K562 (cell line): ENCODE measurements around the gene NUAK1. TPM values are rescaled to one million over a fixed set of nuclear protein-coding genes. Genes with fewer than 3 reads are reported as not detected.

ENCODE experiments used
- ATAC-seq: fragments of 200-7000 bp; cut with Tn5 transposase; 3 replicates; pipeline ENCODE4 v1.9.1; 2020; ENCODE audit warnings: moderate library complexity
- BruUV-seq: library from RNA; stranded (reverse); fragments of 400-500 nt; replicated peaks from 2 replicates; lab custom pipeline; 2021; lab: Mats Ljungman, UMichigan
- CTCF ChIA-PET: fragments of 300-600 bp; formaldehyde crosslinking; extraction: SDS; loops from one replicate; lab custom pipeline; 2021; ENCODE audit warnings: low intra/inter-chr PET ratio; lab: Yijun Ruan, JAX
- POLR2A ChIA-PET: fragments of 300-600, 350-650 bp; sonication (Branson Sonifier 250); formaldehyde crosslinking; extraction: SDS; loops from one replicate; lab custom pipeline; 2021; ENCODE audit warnings: antibody characterized with exemption, inconsistent platforms; lab: Yijun Ruan, JAX
- DNase-seq, 4 experiments: peaks; one replicate each; pipeline versions ENCODE4 v3.0.0 to v3.0.0-alpha.2; 2011 to 2018; ENCODE audit warnings: low spot score in 3 of 4, mixed read lengths in 3 of 4; ENCODE audit errors: extremely low read depth in 1 of 4
- FAIRE-seq: peaks from 2 replicates; lab custom pipeline; 2011; peaks lifted over from hg19 to GRCh38; lab: Jason Lieb, UNC
- H2AFZ ChIP-seq: 2 replicates; pipeline ENCODE4 v1.6.0; 2011; ENCODE audit warnings: low read depth, low read length, control low read depth, inconsistent platforms
- H3K27ac ChIP-seq: fragments of 200-600 bp; 3 replicates; pipeline ENCODE4 v1.8.0; 2011; ENCODE audit warnings: low read depth, mild to moderate bottlenecking, control low read depth, inconsistent platforms, low read length, moderate library complexity, mixed read lengths; ENCODE audit errors: extremely low read depth
- H3K27me3 ChIP-seq, 2 experiments: fragments of 300-600 bp in 1 of 2; 2 replicates in 1 of 2; 3 replicates in 1 of 2; pipeline versions ENCODE4 v1.6.0 to v1.8.0; 2011; ENCODE audit warnings: inconsistent platforms in 2 of 2, low read length in 2 of 2, mild to moderate bottlenecking in 1 of 2, mixed read lengths in 1 of 2, moderate library complexity in 1 of 2; ENCODE audit not compliant: control insufficient read depth in 2 of 2, insufficient read depth in 2 of 2
- H3K36me3 ChIP-seq: fragments of 300-600 bp; 3 replicates; pipeline ENCODE4 v1.8.0; 2011; ENCODE audit warnings: mild to moderate bottlenecking, low read length, inconsistent platforms; ENCODE audit not compliant: control insufficient read depth, insufficient read depth
- H3K4me1 ChIP-seq, 2 experiments: fragments of 200-600 bp in 1 of 2; replicated peaks in 1 of 2; 2 replicates in 1 of 2; 3 replicates in 1 of 2; pipeline versions ENCODE4 v1.5.1 to v1.8.0; 2011; ENCODE audit warnings: inconsistent platforms in 2 of 2, low read length in 2 of 2, mild to moderate bottlenecking in 1 of 2, mixed read lengths in 1 of 2, moderate library complexity in 1 of 2; ENCODE audit not compliant: control insufficient read depth in 2 of 2, insufficient read depth in 2 of 2
- H3K4me2 ChIP-seq: 2 replicates; pipeline ENCODE4 v1.6.1; 2011; ENCODE audit warnings: low read length, control low read depth, inconsistent platforms, mixed read lengths; ENCODE audit not compliant: insufficient read depth
- H3K4me3 ChIP-seq: fragments of 200-600 bp; sonication (generic), shearing (Covaris generic); 2 replicates; pipeline ENCODE4 v1.5.1; 2016; ENCODE audit warnings: control low read depth, inconsistent platforms
- H3K79me2 ChIP-seq: fragments of 200-600 bp; 3 replicates; pipeline ENCODE4 v1.8.0; 2011; ENCODE audit warnings: low read length, inconsistent platforms; ENCODE audit not compliant: control insufficient read depth, insufficient read depth
- H3K9ac ChIP-seq, 2 experiments: 2 replicates each; pipeline versions ENCODE4 v1.6.0 to v1.6.1; 2011; ENCODE audit warnings: low read depth in 2 of 2, low read length in 2 of 2, control low read depth in 1 of 2, inconsistent platforms in 1 of 2, mild to moderate bottlenecking in 1 of 2, mixed read lengths in 1 of 2; ENCODE audit not compliant: insufficient read depth in 1 of 2
- H3K9me1 ChIP-seq: one replicate; pipeline ENCODE4 v1.6.0; 2011; ENCODE audit warnings: inconsistent platforms, mild to moderate bottlenecking, low read length, moderate library complexity; ENCODE audit not compliant: control insufficient read depth, insufficient read depth
- H3K9me3 ChIP-seq: replicated peaks from 2 replicates; pipeline ENCODE4 v1.5.1; 2011; ENCODE audit warnings: low read depth, low read length, inconsistent platforms; ENCODE audit not compliant: control insufficient read depth, insufficient read depth
- H4K20me1 ChIP-seq: replicated peaks from 2 replicates; pipeline ENCODE4 v1.6.1; 2011; ENCODE audit warnings: low read length, inconsistent platforms, mixed read lengths; ENCODE audit not compliant: control insufficient read depth, insufficient read depth
- DACH1 ChIP-seq: fragments of 450-650 bp; IDR thresholded peaks from 2 replicates; pipeline ENCODE4 v1.6.1; 2018; ENCODE audit not compliant: partially characterized antibody
- E2F3 ChIP-seq: fragments of 250-450 bp; sonication (Bioruptor Pico); IDR thresholded peaks from 2 replicates; pipeline ENCODE4 v1.4.0; 2020; ENCODE audit warnings: mild to moderate bottlenecking
- EP400 ChIP-seq: fragments of 450-650 bp; IDR thresholded peaks from 2 replicates; pipeline ENCODE4 v1.6.1; 2017; ENCODE audit warnings: antibody characterized with exemption, mild to moderate bottlenecking, moderate library complexity
- ESRRB ChIP-seq: fragments of 250-450 bp; sonication (Bioruptor Pico); IDR thresholded peaks from 2 replicates; pipeline ENCODE4 v1.5.0; 2020; ENCODE audit warnings: mild to moderate bottlenecking, moderate library complexity, borderline replicate concordance
- ETS2 ChIP-seq: IDR thresholded peaks from 2 replicates; pipeline ENCODE4 v1.6.1; 2016; ENCODE audit warnings: borderline replicate concordance, missing genetic modification characterization, mild to moderate bottlenecking, moderate library complexity, missing compliant biosample characterization; ENCODE audit not compliant: poor library complexity, severe bottlenecking
- FUS ChIP-seq: fragments of 200-400 bp; formaldehyde crosslinking; optimal IDR thresholded peaks from 2 replicates; pipeline ENCODE3; 2017; ENCODE audit warnings: low read depth, low read length
- GATA2 ChIP-seq: sonication (generic); formaldehyde crosslinking; IDR thresholded peaks from 2 replicates; pipeline ENCODE4 v1.4.0; 2020; ENCODE audit warnings: mild to moderate bottlenecking, missing genetic modification reagents
- HMGN3 ChIP-seq: IDR thresholded peaks from 2 replicates; pipeline ENCODE4 v1.6.1; 2011; ENCODE audit warnings: borderline replicate concordance, low read depth, mild to moderate bottlenecking, mixed read lengths, low read length; ENCODE audit not compliant: insufficient read length; ENCODE audit errors: extremely low read depth
- RBM15 ChIP-seq: fragments of 200-400 bp; formaldehyde crosslinking; IDR thresholded peaks from 2 replicates; pipeline ENCODE4 v1.6.1; 2018; ENCODE audit warnings: mild to moderate bottlenecking, low read length, moderate library complexity; ENCODE audit not compliant: insufficient read depth
- SPI1 ChIP-seq: IDR thresholded peaks from 2 replicates; pipeline ENCODE4 v1.6.1; 2011; ENCODE audit warnings: low read depth, low read length, control low read depth, borderline replicate concordance
- ZC3H4 ChIP-seq: sonication (generic); formaldehyde crosslinking; IDR thresholded peaks from 2 replicates; pipeline ENCODE4 v1.9.0; 2021; ENCODE audit warnings: missing genetic modification reagents, borderline replicate concordance
- ZFP1 ChIP-seq: fragments of 450-650 bp; formaldehyde crosslinking; IDR thresholded peaks from 2 replicates; pipeline ENCODE4 v1.4.0; 2020; ENCODE audit warnings: mild to moderate bottlenecking, mixed read lengths
- WGBS: fragments of 100-300 bp; shearing (Covaris generic); methylation state at CpG from one replicate; pipeline ENCODE4 v1.1.6; 2016; ENCODE audit warnings: low coverage, mixed read lengths; ENCODE audit not compliant: insufficient coverage; ENCODE audit errors: missing lambda C conversion rate; 5-methylcytosine and 5-hydroxymethylcytosine counted together
- in situ Hi-C: fragments of 300-500 bp; cut with MboI; formaldehyde crosslinking; loops from 4 replicates; pipeline ENCODE4 v1.15.0; 2018; ENCODE audit warnings: inconsistent platforms, mixed read lengths
- intact Hi-C: fragments of 100-400 bp; cut with micrococcal nuclease; formaldehyde crosslinking; loops from 2 replicates; pipeline ENCODE4 v1.14.2; 2022
- polyA plus RNA-seq, 8 experiments: library from polyadenylated mRNA; depleted of rRNA in 4 of 8; stranded (reverse) in 5 of 8; unstranded in 3 of 8; fragments of >200 nt; fragmentation: Nextera tagmentation in 2 of 8; fragmentation: Illumina TruSeq in 1 of 8; extraction: Ambion mirVana in 2 of 8; extraction: Trizol in 1 of 8; gene quantifications; 2 replicates each; pipeline versions ENCODE4 v1.2.1 to v1.2.3, GENCODE V29; 2011 to 2014; ENCODE audit warnings: inconsistent platforms in 1 of 8, missing spikeins in 1 of 8
- total RNA-seq, 7 experiments: library from RNA; depleted of rRNA in 6 of 7; stranded (reverse); fragments of >200 nt in 6 of 7; fragmentation: Illumina TruSeq in 2 of 7; extraction: Trizol in 2 of 7; gene quantifications; 2 replicates each; pipeline versions ENCODE4 v1.2.1 to v1.2.3, GENCODE V29; 2011 to 2021; ENCODE audit warnings: low replicate concordance in 1 of 7
- TF ChIP-seq, protein P1 (sequence below), 2 experiments: fragments of 450-650 bp; IDR thresholded peaks; 2 replicates each; pipeline ENCODE4 v1.6.1; 2016
- TF ChIP-seq, protein P2 (sequence below): fragments of 250-450 bp; sonication (Bioruptor Pico); IDR thresholded peaks from 2 replicates; pipeline ENCODE4 v1.8.0; 2022; ENCODE audit warnings: inconsistent platforms
- TF ChIP-seq, protein P3 (sequence below): IDR thresholded peaks from 2 replicates; pipeline ENCODE4 v1.6.1; 2014; ENCODE audit warnings: antibody characterized with exemption

Gene NUAK1
- total and polyA plus RNA-seq, 9 of the 15 experiments (the other 6 are each of a cell fraction or from before 2014, with no cell fraction given): 0.02 TPM; not detected in 8

DNA sequence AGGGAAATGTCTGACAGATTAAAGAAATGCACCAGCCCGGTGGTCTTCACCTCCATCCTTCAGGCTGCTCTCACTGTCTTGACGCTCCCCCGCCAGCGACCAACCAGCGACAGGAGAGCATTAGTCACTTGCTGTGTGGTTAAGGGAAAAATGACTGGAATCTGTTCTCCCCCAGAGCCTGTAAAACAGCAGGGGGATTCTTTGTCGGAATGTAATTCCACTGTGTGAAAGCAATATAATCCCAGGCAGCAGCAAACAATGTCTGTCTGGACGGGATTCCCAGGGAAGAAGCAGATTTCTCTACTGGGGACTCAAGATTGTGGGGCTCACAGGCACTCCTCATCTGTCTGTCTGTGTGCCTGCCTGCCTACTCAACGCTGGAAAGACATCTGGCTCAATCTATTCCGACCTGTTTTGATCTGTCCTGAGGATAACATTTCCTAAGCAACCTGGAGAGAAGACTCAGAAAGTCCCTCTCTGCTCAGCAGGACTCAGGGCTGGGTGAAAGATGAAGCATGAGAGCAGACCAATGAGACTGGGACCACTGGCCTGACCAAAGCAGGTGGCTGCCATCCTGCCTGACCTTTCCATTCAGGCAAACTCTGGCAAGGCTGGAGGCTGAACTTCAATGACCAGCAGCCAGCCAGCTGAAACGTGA is 54.6 kb downstream of the NUAK1 start:
- WGBS: 1% methylated on average over 10 of the region's 10 CpGs
- Histone ChIP-seq H3K9ac (no peak overlapping the region), H2AFZ (no peak overlapping the region), H3K4me2 (no peak overlapping the region), H3K27me3 (peaks cover 12 to 52% of the 10 kb centered on the region in 2 experiments; a peak in 4 of 5 replicates), H3K9me1 (no peaks in the 10 kb centered on the region), H3K4me3 (no peak overlapping the region), H3K4me1 (no peaks in the 10 kb centered on the region), H3K36me3 (no peaks in the 10 kb centered on the region), H3K9me3 (no peaks in the 10 kb centered on the region), H4K20me1 (no peaks in the 10 kb centered on the region), H3K79me2 (no peaks in the 10 kb centered on the region), H3K27ac (no peak overlapping the region)
- in situ Hi-C loops: no loop called here
- no peak for TF ChIP-seq ETS2 (tag)
- TF ChIP-seq ESRRB: no peak
- TF ChIP-seq HMGN3: no peak
- TF ChIP-seq EP400: no peak
- TF ChIP-seq DACH1: no peak
- TF ChIP-seq E2F3: no peak
- no peak for TF ChIP-seq GATA2 (CRISPR knock-in tag)
- TF ChIP-seq, protein P1, sequence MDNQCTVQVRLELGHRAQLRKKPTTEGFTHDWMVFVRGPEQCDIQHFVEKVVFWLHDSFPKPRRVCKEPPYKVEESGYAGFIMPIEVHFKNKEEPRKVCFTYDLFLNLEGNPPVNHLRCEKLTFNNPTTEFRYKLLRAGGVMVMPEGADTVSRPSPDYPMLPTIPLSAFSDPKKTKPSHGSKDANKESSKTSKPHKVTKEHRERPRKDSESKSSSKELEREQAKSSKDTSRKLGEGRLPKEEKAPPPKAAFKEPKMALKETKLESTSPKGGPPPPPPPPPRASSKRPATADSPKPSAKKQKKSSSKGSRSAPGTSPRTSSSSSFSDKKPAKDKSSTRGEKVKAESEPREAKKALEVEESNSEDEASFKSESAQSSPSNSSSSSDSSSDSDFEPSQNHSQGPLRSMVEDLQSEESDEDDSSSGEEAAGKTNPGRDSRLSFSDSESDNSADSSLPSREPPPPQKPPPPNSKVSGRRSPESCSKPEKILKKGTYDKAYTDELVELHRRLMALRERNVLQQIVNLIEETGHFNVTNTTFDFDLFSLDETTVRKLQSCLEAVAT (IDR thresholded peaks at IDR 0.05): no peak
- TF ChIP-seq, protein P2, sequence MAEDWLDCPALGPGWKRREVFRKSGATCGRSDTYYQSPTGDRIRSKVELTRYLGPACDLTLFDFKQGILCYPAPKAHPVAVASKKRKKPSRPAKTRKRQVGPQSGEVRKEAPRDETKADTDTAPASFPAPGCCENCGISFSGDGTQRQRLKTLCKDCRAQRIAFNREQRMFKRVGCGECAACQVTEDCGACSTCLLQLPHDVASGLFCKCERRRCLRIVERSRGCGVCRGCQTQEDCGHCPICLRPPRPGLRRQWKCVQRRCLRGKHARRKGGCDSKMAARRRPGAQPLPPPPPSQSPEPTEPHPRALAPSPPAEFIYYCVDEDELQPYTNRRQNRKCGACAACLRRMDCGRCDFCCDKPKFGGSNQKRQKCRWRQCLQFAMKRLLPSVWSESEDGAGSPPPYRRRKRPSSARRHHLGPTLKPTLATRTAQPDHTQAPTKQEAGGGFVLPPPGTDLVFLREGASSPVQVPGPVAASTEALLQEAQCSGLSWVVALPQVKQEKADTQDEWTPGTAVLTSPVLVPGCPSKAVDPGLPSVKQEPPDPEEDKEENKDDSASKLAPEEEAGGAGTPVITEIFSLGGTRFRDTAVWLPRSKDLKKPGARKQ: no peak
- no peak for TF ChIP-seq ZFP1 (CRISPR knock-in tag)
- no peak for TF ChIP-seq RBM15
- TF ChIP-seq, protein P3, sequence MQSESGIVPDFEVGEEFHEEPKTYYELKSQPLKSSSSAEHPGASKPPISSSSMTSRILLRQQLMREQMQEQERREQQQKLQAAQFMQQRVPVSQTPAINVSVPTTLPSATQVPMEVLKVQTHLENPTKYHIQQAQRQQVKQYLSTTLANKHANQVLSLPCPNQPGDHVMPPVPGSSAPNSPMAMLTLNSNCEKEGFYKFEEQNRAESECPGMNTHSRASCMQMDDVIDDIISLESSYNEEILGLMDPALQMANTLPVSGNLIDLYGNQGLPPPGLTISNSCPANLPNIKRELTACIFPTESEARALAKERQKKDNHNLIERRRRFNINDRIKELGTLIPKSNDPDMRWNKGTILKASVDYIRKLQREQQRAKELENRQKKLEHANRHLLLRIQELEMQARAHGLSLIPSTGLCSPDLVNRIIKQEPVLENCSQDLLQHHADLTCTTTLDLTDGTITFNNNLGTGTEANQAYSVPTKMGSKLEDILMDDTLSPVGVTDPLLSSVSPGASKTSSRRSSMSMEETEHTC: no peak
- TF ChIP-seq FUS: no peak
- no peak for TF ChIP-seq ZC3H4 (CRISPR knock-in tag)
- TF ChIP-seq SPI1: no peak
- ATAC-seq (no peak), FAIRE-seq (no peak), DNase-seq (no peak)
- POLR2A ChIA-PET: no interaction called here
- BruUV-seq: no TSS peak
- intact Hi-C loops: no loop called here
- CTCF ChIA-PET: no interaction called here
